Stimulated activated CD4-positive, alpha-beta T cell treated with anti-CD3 and anti-CD28 coated beads, TNF-alpha, amount 100 ng/mL, for 24 hours (primary cell): ENCODE data around the gene EDAR.

ENCODE experiments used
- DNase-seq, 3 experiments: peaks; one replicate each; pipeline ENCODE4 v3.0.0-alpha.2; 2020; ENCODE audit warnings: low read depth in 3 of 3

EDAR gene

DNA sequence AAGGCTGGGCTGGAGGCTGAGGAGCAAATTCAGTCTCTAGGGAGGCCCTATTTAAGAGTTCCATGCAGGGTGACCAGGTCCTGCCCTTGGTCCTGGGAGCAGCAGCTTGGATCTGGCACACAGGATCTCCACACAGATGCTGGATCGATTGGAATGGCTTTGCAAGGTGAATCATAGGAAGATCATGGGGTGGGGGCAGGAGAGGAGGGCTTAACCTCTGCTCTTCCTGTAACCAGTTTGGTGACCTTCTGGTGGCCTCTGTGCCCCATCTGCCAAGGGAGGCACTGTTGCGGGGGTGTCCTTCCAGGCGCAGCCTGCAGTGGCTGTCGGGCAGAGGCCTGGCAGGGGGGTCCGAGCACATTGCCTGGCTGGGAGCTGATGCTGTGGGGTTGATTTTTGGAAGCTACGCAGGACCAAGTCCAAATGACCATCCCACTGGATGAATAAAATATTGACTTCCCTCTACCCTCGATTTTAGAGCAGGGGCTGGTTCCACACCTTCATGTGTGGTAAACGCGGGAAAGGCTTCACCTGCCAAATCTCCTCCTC lies 79.7 kb downstream of the EDAR start:
- DNase-seq: no peak

- no peak for DNase-seq
Measured at GRCh38 chr2:108908713-108909070, 80.3 kb downstream of the EDAR start.

- no peak for DNase-seq
Measured at GRCh38 chr2:108907822-108908712, 81.0 kb downstream of the EDAR start.

DNA sequence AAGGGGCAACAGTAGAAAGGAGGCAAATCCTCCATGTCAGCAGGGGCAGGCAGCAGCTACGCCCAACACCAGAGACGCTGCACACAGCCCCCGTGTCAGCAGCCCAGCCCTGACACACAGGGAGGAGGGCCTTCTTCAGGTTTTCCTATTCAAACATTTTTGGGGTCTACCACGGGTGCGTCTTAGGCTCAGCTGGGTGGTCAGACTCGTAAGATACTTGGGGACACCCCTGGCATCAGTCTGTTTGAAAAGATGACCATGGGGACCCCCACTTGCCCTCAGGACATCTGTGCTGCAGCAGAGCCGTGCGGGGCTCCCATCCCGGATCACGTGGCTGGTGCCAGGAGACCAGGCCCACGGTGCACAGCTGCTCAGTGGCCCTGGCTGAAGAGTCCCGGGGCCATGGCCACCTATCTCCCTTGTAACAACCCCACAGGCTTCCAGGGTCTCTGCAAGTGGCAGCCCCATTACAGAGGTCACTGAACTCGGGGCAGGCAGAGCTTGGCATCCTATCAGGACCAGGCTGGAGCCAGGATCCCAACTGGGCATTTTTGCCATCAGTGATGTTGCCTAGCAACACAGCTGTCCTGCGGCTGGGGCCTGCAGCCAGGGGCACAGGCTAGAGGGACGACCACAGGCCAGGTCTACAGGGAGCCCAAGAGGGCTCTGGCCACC lies 82.5 kb downstream of the EDAR start:
- DNase-seq: no peak

DNA sequence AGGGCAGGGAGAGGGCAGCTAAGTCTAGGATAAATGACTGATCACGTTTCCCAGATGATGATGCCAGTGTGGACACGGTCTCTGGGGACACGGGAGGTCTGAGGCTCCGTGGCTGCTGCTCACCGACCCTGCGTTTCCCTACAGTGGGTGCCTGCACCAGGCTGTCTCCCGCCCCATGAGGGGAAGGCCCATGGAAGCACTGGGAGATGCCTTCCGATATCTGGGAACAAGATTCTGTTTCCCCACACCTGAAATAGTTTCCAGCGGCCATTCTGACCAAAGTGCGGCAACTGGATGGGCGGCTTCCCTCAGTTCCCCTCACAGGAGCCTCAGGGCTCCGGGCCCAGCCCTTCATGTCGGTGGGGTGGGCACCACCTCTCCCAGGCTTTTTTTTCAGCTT lies 83.1 kb downstream of the EDAR start:
- no peak for DNase-seq

DNA sequence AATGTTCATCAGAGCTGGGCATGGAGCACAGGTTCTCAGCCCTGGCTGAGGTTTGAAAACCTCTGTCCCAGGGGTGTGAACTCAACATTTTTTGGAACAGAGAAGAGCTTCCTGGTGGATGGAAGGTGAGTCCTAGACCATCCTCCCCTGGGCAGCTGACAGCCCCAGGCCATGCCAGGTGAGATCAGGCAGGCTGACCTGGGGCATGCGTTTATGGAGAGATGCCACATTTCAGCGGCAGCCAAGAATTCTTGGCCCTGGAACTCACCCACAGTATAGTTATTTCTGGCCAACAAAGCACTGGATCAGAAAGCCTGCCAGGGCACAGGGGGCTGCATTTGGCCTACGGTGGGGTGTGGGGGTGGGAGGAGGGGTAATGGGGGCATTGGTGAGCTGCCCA lies 83.8 kb downstream of the EDAR start:
- DNase-seq: no peak

- no peak for DNase-seq
Measured at GRCh38 chr2:108904680-108905079, 84.3 kb downstream of the EDAR start.

GRCh38 chr2:108898315-108899082 lies 90.5 kb downstream of the EDAR start:
- no peak for DNase-seq

- DNase-seq: no peak
Measured at GRCh38 chr2:108896741-108897140, 92.3 kb downstream of the EDAR start.

DNA sequence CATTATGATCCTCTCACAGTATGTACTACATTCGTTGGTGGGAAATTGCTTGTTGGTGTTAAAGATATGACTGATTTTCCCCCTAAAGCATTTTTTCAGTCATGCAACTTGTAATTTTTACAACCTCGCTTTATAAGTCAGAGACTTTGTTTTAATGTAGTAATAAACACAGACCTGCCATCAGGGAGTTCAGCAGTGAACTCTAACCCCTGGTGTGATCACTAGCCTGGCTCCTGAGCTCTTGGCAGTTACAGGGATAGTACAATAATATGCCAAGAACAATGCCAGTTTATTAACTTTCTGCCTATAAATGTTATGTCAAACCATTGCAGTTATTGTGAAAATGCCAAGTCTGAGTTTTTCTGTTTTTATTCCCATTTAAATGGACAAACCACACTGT lies 93.8 kb downstream of the EDAR start:
- DNase-seq: no peak

DNA sequence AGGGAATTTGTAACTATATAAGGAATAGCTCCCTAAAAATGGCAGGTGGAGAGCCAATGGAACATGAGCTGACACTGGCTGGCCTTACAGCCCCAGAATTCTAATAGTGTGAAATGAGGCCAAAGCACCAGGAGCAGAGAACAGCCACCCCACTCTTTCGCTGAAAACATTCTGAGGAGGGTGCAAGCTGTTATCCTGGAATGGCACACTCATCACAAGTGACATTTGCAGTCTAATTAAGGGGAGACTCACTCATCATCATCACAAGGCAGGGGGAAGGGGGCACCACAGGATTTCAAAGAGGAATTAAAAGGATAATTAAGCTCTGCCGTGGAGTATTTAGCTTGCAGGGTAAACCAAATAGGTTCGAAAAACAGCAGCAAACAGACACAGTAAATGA lies 94.3 kb downstream of the EDAR start:
- DNase-seq: no peak

DNA sequence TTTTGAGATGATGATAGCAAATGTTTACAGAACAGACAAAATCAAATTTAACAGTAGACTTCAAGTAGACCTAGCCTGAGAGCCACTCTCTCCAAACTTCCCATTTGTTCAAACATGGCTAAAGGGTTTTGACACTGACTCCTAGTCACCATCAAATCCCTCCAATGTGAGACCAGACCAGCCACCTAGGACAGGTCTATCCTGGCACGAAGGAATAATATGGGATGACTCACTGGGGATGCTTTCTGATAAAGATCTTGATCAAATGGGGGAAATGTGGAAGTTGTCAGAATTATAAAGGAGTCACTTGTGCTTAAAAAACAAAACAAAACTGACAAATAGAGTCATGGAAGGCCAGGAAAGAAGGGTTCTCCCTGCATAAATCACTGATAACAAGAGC lies 95.7 kb downstream of the EDAR start:
- DNase-seq: no peak

GRCh38 chr2:108889907-108890306 lies 99.1 kb downstream of the EDAR start:
- DNase-seq: no peak

- DNase-seq: no peak
Measured at GRCh38 chr2:108884619-108885018, 104.4 kb downstream of the EDAR start.

DNA sequence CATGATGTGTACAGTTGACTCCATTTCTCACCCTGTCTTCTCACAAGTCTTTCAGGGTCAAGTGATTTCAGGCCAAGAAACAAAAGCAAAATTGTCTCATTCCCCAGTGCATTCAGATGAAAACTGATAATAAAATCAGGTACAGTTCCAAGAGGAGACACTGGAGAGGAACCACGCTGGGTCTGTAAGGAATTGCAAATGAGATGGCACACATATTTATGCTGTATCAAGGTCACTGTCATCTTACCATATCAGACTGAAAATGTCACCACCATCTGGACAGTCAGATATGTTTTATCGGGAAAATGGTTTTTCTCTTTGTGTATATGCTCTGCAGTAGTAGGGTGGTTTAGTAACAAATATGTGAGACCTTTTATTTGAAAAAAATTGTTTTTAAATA lies 110.7 kb downstream of the EDAR start:
- DNase-seq: no peak

DNA sequence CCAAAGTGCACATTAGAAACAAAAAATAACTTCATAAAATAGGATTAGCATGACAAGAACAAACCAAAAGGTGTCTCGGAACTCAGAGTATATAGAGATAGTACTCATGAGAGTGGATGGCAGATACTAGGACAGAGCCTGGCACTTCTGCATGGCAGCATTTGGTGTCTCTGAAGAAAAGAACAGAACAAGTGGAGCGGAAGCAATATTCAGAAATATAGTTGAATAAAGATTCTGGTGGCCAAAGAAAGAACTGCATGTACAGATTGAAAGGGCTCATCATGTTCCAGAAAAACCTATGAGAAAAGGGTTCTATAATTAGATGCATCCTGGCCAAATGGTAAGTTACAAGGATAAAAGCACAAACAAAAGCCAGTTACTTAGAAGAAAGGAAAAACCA lies 111.5 kb downstream of the EDAR start:
- no peak for DNase-seq

- no peak for DNase-seq
Measured at GRCh38 chr2:108870069-108870644, 118.9 kb downstream of the EDAR start.

- DNase-seq: no peak
Measured at GRCh38 chr2:108869542-108869941, 119.5 kb downstream of the EDAR start.

DNA sequence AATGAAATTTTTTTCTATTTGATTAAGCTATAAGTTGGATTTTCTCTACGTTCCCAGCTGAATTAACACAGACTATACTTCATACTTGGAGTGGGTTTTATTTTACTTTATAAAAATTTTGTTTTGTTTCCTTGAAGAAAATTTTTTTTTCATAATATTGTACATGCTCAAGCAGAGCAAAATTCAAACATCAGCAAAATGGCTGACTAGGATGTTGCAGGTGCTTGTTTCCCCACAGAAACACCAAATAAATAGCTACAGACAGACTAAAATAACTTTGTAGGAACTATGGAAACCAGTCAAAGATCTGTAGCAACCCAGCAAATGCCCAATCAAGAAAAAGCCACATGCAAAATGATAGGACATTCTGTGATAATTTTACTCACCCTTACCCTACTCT lies 120.1 kb downstream of the EDAR start:
- no peak for DNase-seq

DNA sequence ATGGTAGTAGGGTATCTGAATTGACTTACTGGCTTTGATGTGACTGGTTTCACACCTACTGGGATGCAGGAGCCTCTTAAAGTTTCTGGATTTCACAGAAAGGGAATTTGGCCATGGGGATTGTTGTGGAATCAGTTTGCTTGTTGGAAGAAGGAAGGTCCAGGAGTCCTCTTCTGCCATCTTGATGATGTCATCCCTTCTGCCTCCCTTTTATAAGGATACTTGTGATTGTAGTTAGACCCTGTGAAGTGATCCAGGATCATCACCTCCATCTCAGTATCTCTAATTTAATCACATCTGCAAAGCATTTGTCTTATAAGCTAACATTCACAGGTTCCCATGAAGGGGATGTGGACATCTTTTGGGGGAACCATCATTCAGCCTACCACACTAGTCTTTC lies 123.0 kb downstream of the EDAR start:
- DNase-seq: no peak

- no peak for DNase-seq
Measured at GRCh38 chr2:108858894-108859293, 130.1 kb downstream of the EDAR start.

DNA sequence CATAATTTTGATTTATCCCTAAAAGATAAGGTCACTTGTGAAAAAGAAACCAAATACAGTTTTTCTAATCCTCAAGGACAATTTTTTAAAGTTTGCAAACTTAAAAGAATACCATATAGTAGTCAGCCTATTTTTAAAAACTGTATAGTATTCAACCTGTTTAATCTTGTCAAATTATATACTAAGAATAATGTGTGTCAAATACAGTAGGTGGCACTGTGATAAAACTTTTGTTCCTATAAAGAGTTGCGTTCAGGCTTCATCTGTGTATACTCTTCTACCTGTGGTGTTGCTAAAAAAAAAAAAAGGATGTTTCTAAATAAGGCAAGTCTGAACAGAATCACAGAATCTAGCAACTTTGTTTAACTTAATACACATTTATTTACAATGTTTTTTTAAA lies 133.8 kb downstream of the EDAR start:
- no peak for DNase-seq
